ENCODE measurements around the gene ZNF223. TPM values are rescaled to one million over a fixed set of nuclear protein-coding genes. Genes with fewer than 3 reads are reported as not detected.

The ZNF223 gene
- total and polyA plus RNA-seq, 12 donors: 1.6 to 12.5 (median 6.1) TPM

- Histone ChIP-seq H3K4me1 (replicated peaks in 1 of 2) (no peaks in the 10 kb centered on the region), H3K4me3 (no peak overlapping the region), H3K27me3 (no peaks in the 10 kb centered on the region), H3K36me3 (replicated peaks in 1 of 2) (no peaks in the 10 kb centered on the region), H3K27ac (no peak overlapping the region), H3K9me3 (replicated peaks in 1 of 3) (no peaks in the 10 kb centered on the region)
- DNase-seq: no peak
- intact Hi-C loops (cut with DNase I): no loop called here
- TF ChIP-seq POLR2A (IDR thresholded peaks at IDR 0.05) (no peak), CTCF (IDR thresholded peaks at IDR 0.05) (no peak)
- WGBS, 4 donors: 32 to 49% (median 45%) methylated on average over 2 of the region's 2 CpGs
Measured at GRCh38 chr19:44019498-44019897, 32.3 kb upstream of the ZNF223 start.

- DNase-seq: no peak
- Histone ChIP-seq H3K27ac (no peak overlapping the region), H3K4me3 (no peak overlapping the region), H3K4me1 (replicated peaks in 1 of 2) (peaks cover 0 to 5% of the 10 kb centered on the region in 2 donors), H3K27me3 (no peaks in the 10 kb centered on the region), H3K9me3 (replicated peaks in 1 of 3) (no peaks in the 10 kb centered on the region), H3K36me3 (replicated peaks in 1 of 2) (no peaks in the 10 kb centered on the region)
- TF ChIP-seq POLR2A (IDR thresholded peaks at IDR 0.05) (no peak), CTCF (IDR thresholded peaks at IDR 0.05) (no peak)
- intact Hi-C loops (cut with DNase I): no loop called here
Measured at GRCh38 chr19:44021221-44021620, 30.6 kb upstream of the ZNF223 start.

GRCh38 chr19:44024900-44025216 lies 27.0 kb upstream of the ZNF223 start:
- Histone ChIP-seq H3K4me1 (replicated peaks in 1 of 2) (peaks cover 0 to 5% of the 10 kb centered on the region in 2 donors), H3K4me3 (peak overlapping the region; percentile 9 to 89 (median 36)), H3K27ac (peak overlapping the region in 2 of 5 donors; percentile 58 to 70), H3K27me3 (no peaks in the 10 kb centered on the region), H3K36me3 (replicated peaks in 1 of 2) (peaks cover 0 to 27% of the 10 kb centered on the region in 2 donors), H3K9me3 (replicated peaks in 1 of 3) (peaks cover 0 to under 1% (median 0%) of the 10 kb centered on the region in 3 donors)
- DNase-seq: no peak
- intact Hi-C loops (cut with DNase I): no loop called here
- WGBS, 4 donors: 42 to 45% (median 44%) methylated on average over 4 of the region's 4 CpGs
- TF ChIP-seq POLR2A (IDR thresholded peaks at IDR 0.05) (no peak), CTCF (IDR thresholded peaks at IDR 0.05) (no peak)

GRCh38 chr19:44025217-44025936 lies 26.5 kb upstream of the ZNF223 start, which contains the start of gene ZNF222:
Gene ZNF222 (plus strand): TSS chr19:44025379. CDS start chr19:44025437, 58 bp downstream.
- Histone ChIP-seq H3K27me3 (no peaks in the 10 kb centered on the region), H3K36me3 (replicated peaks in 1 of 2) (peaks cover 0 to 32% of the 10 kb centered on the region in 2 donors), H3K4me3 (peak within 1 kb of the TSS; percentile 9 to 89 (median 49)), H3K9me3 (replicated peaks in 1 of 3) (peaks cover 0 to 6% (median 0%) of the 10 kb centered on the region in 3 donors), H3K4me1 (replicated peaks in 1 of 2) (peaks cover 0 to 5% of the 10 kb centered on the region in 2 donors), H3K27ac (peak within 1 kb of the TSS in 3 of 5 donors; percentile 58 to 70 (median 65))
- TF ChIP-seq CTCF (IDR thresholded peaks at IDR 0.05) (no peak), POLR2A (IDR thresholded peaks at IDR 0.05) (peak in 1 of 2 donors; percentile 26)
- 2 to 3% (median 3%) methylated on average over 17 to 37 of the region's 37 CpGs for WGBS, 4 donors
- DNase-seq: peak; percentile 82 to 94 (median 90)
- intact Hi-C loops (cut with DNase I): no loop called here

Measured in adrenal gland (tissue), 12 donors.